SK-N-SH (cell line): ENCODE measurements around the gene ZCCHC7. TPM values are rescaled to one million over a fixed set of nuclear protein-coding genes. Genes with fewer than 3 reads are reported as not detected.

Source experiments
- CTCF ChIA-PET: fragments of 300-600, 350-600 bp; formaldehyde crosslinking; extraction: SDS; loops from one replicate; lab custom pipeline; 2021; lab: Yijun Ruan, JAX
- POLR2A ChIA-PET: fragments of 350-600 bp; sonication (Branson Sonifier 250); formaldehyde crosslinking; extraction: SDS; loops from one replicate; lab custom pipeline; 2020; ENCODE audit warnings: antibody characterized with exemption, inconsistent platforms; lab: Yijun Ruan, JAX
- DNase-seq: peaks from one replicate; pipeline ENCODE4 v3.0.0; 2012
- H2AFZ ChIP-seq: fragments of 200-600 bp; sonication (generic); 2 replicates; pipeline ENCODE4 v1.8.1; 2016; ENCODE audit warnings: antibody characterized with exemption, mild to moderate bottlenecking, low read depth
- H3F3A ChIP-seq: fragments of 200-600 bp; sonication (generic); replicated peaks from 2 replicates; pipeline ENCODE3; 2016; ENCODE audit warnings: antibody characterized with exemption, mild to moderate bottlenecking; ENCODE audit not compliant: insufficient read depth
- H3K27ac ChIP-seq, 2 experiments: fragments of 200-500 bp in 1 of 2; fragments of 200-600 bp in 1 of 2; sonication (Bioruptor generic) in 1 of 2; sonication (generic), shearing (Covaris generic) in 1 of 2; 2 replicates each; pipeline versions ENCODE4 v1.5.1 to v1.6.1; 2014 to 2016; ENCODE audit warnings: low read depth in 2 of 2, inconsistent platforms in 1 of 2, low read length in 1 of 2, mild to moderate bottlenecking in 1 of 2, mixed read lengths in 1 of 2
- H3K27me3 ChIP-seq: fragments of 200-600 bp; sonication (generic), shearing (Covaris generic); 2 replicates; pipeline ENCODE4 v1.6.1; 2016; ENCODE audit warnings: mixed run types; ENCODE audit not compliant: insufficient read depth
- H3K36me3 ChIP-seq, 2 experiments: fragments of 200-500 bp in 1 of 2; fragments of 200-600 bp in 1 of 2; sonication (Bioruptor generic) in 1 of 2; sonication (generic) in 1 of 2; replicated peaks in 1 of 2; 2 replicates each; pipeline versions ENCODE3 to v1.5.1; 2014 to 2016; ENCODE audit warnings: low read length in 1 of 2, mild to moderate bottlenecking in 1 of 2; ENCODE audit not compliant: insufficient read depth in 2 of 2, control insufficient read depth in 1 of 2
- H3K4me1 ChIP-seq, 2 experiments: fragments of 200-500 bp in 1 of 2; fragments of 200-600 bp in 1 of 2; sonication (Bioruptor generic) in 1 of 2; sonication (generic), shearing (Covaris generic) in 1 of 2; 2 replicates each; pipeline versions ENCODE4 v1.5.1 to v1.6.1; 2014 to 2016; ENCODE audit warnings: low read depth in 1 of 2, low read length in 1 of 2, mixed run types in 1 of 2; ENCODE audit not compliant: insufficient read depth in 2 of 2, control insufficient read depth in 1 of 2
- H3K4me2 ChIP-seq: fragments of 200-600 bp; sonication (generic), shearing (Covaris generic); 2 replicates; pipeline ENCODE4 v1.6.1; 2017; ENCODE audit warnings: mixed run types
- H3K4me3 ChIP-seq, 2 experiments: fragments of 200-500 bp in 1 of 2; fragments of 200-600 bp in 1 of 2; sonication (Bioruptor generic) in 1 of 2; sonication (generic), shearing (Covaris generic) in 1 of 2; 2 replicates each; pipeline versions ENCODE4 v1.5.1 to v1.8.1; 2014 to 2016; ENCODE audit warnings: low read depth in 2 of 2, inconsistent platforms in 1 of 2, low read length in 1 of 2, mild to moderate bottlenecking in 1 of 2, mixed read lengths in 1 of 2, moderate library complexity in 1 of 2
- H3K79me2 ChIP-seq: fragments of 200-600 bp; sonication (generic); 2 replicates; pipeline ENCODE4 v1.8.1; 2017; ENCODE audit warnings: mild to moderate bottlenecking; ENCODE audit not compliant: insufficient read depth
- H3K9ac ChIP-seq: fragments of 200-600 bp; sonication (generic); 2 replicates; pipeline ENCODE4 v1.6.1; 2017; ENCODE audit warnings: mixed run types
- H3K9me2 ChIP-seq: fragments of 200-600 bp; sonication (generic); 2 replicates; pipeline ENCODE4 v1.6.1; 2017; ENCODE audit warnings: mixed run types
- H3K9me3 ChIP-seq: fragments of 200-600 bp; sonication (generic); 2 replicates; pipeline ENCODE4 v1.6.1; 2017; ENCODE audit warnings: mixed run types, mild to moderate bottlenecking, moderate library complexity
- H4K20me1 ChIP-seq: fragments of 200-600 bp; sonication (generic); 2 replicates; pipeline ENCODE4 v1.6.1; 2017; ENCODE audit warnings: mild to moderate bottlenecking, mixed run types; ENCODE audit not compliant: insufficient read depth
- CHD2 ChIP-seq: fragments of 150-350 bp; IDR thresholded peaks from 2 replicates; pipeline ENCODE4 v1.6.1; 2018; ENCODE audit warnings: low read length; ENCODE audit not compliant: partially characterized antibody
- ELF1 ChIP-seq: IDR thresholded peaks from 2 replicates; pipeline ENCODE4 v1.4.0; 2012
- EP300 ChIP-seq, 2 experiments: IDR thresholded peaks; 2 replicates each; pipeline versions ENCODE4 v1.4.0 to v1.6.1; 2012; ENCODE audit warnings: borderline replicate concordance in 1 of 2, low read depth in 1 of 2, low read length in 1 of 2
- FOSL2 ChIP-seq: IDR thresholded peaks from 2 replicates; pipeline ENCODE4 v1.4.0; 2012; ENCODE audit warnings: low read depth, mild to moderate bottlenecking, moderate library complexity, borderline replicate concordance
- FOXJ3 ChIP-seq: sonication (generic); formaldehyde crosslinking; IDR thresholded peaks from 2 replicates; pipeline ENCODE4 v1.5.1; 2020; ENCODE audit warnings: mild to moderate bottlenecking, missing genetic modification reagents
- GABPA ChIP-seq: IDR thresholded peaks from 2 replicates; pipeline ENCODE4 v1.4.0; 2012; ENCODE audit warnings: low read depth, mild to moderate bottlenecking
- GATA2 ChIP-seq: sonication (generic); formaldehyde crosslinking; IDR thresholded peaks from 2 replicates; pipeline ENCODE4 v1.5.0; 2020; ENCODE audit warnings: mild to moderate bottlenecking, missing genetic modification reagents
- JUND ChIP-seq: IDR thresholded peaks from 2 replicates; pipeline ENCODE4 v1.4.0; 2012
- MEF2A ChIP-seq: IDR thresholded peaks from 2 replicates; pipeline ENCODE4 v1.4.0; 2012; ENCODE audit warnings: low read depth, borderline replicate concordance
- MXI1 ChIP-seq: IDR thresholded peaks from 2 replicates; pipeline ENCODE4 v1.6.1; 2012; ENCODE audit warnings: mild to moderate bottlenecking, low read depth, low read length, improper control_type of control experiment
- NFIC ChIP-seq: IDR thresholded peaks from 2 replicates; pipeline ENCODE4 v1.4.0; 2012; ENCODE audit warnings: borderline replicate concordance
- PBX3 ChIP-seq: IDR thresholded peaks from 2 replicates; pipeline ENCODE4; 2012
- POLR2AphosphoS5 ChIP-seq: IDR thresholded peaks from 2 replicates; pipeline ENCODE4 v1.6.1; 2012; ENCODE audit warnings: low read depth, low read length
- RAD21 ChIP-seq: IDR thresholded peaks from 2 replicates; pipeline ENCODE4 v1.6.1; 2012; ENCODE audit warnings: mild to moderate bottlenecking, low read length
- RCOR1 ChIP-seq: fragments of 150-350 bp; IDR thresholded peaks from 2 replicates; pipeline ENCODE4 v1.6.1; 2017; ENCODE audit warnings: antibody characterized with exemption, low read length
- RXRA ChIP-seq: IDR thresholded peaks from 2 replicates; pipeline ENCODE4 v1.4.0; 2012; ENCODE audit warnings: low read depth, mild to moderate bottlenecking, borderline replicate concordance
- SMC3 ChIP-seq: IDR thresholded peaks from 2 replicates; pipeline ENCODE4 v1.6.1; 2012; ENCODE audit warnings: low read depth, low read length, improper control_type of control experiment
- TAF1 ChIP-seq: IDR thresholded peaks from 2 replicates; pipeline ENCODE4 v1.6.1; 2012; ENCODE audit warnings: low read depth, mild to moderate bottlenecking, low read length, moderate library complexity, borderline replicate concordance
- TCF12 ChIP-seq: IDR thresholded peaks from 2 replicates; pipeline ENCODE4 v1.4.0; 2012
- TEAD4 ChIP-seq: IDR thresholded peaks from 2 replicates; pipeline ENCODE4 v1.4.0; 2012; ENCODE audit warnings: mild to moderate bottlenecking, borderline replicate concordance; ENCODE audit not compliant: insufficient read depth
- YY1 ChIP-seq: IDR thresholded peaks from 2 replicates; pipeline ENCODE4 v1.4.0; 2012; ENCODE audit warnings: low read depth, mild to moderate bottlenecking
- WGBS: methylation state at CpG from one replicate; pipeline ENCODE4 v1.1.6; 2017; ENCODE audit warnings: low lambda C conversion rate; 5-methylcytosine and 5-hydroxymethylcytosine counted together
- polyA plus RNA-seq, 3 experiments: library from polyadenylated mRNA; depleted of rRNA; stranded (reverse); fragments of >200 nt; gene quantifications; 2 replicates each; pipeline ENCODE4 v1.2.3, GENCODE V29; 2012
- TF ChIP-seq, protein P1 (sequence below): fragments of 200-600 bp; sonication (generic); IDR thresholded peaks from 2 replicates; pipeline ENCODE4 v1.6.1; 2017; ENCODE audit warnings: antibody characterized with exemption, mild to moderate bottlenecking, moderate library complexity
- TF ChIP-seq, protein P2 (sequence below): fragments of 150-350 bp; IDR thresholded peaks from 2 replicates; pipeline ENCODE4 v1.6.1; 2017; ENCODE audit warnings: antibody characterized with exemption, low read length, low read depth, borderline replicate concordance
- TF ChIP-seq, protein P3 (sequence below): IDR thresholded peaks from 2 replicates; pipeline ENCODE4 v1.4.0; 2012; ENCODE audit warnings: low read depth

ZCCHC7 gene
- polyA plus RNA-seq, 1 of the 3 experiments (the other 2 are of a cell fraction) = 12.6 TPM

DNA sequence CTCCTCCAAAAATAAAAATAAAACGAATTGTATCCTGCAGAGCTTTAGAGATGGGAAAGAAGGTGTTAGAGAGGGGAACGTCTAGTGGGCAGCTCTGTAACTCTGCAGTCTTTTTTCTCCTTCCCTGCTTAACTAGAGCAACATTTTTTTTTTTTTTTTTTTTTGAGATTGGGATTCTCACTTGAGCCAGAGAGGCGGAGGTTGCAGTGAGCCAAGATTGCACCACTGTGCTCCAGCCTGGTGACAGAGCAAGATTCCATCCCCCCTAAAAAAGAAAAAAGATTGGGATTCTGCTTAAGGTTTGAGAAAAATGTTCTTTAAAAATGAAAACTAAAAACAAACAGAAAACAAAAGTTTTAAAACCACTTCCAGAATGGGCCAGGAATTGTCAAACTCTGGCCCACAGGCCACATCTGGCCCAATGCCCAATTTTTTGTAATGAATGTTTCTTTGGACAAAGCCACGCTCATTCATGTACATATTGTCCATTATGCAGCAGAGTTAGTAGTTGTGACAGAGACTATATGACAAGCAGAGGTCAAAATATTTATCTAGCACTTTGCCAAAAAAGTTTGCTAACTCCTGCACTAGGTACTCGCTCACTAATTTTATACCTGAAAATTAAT lies 98.5 kb downstream of the ZCCHC7 start:
- DNase-seq = no peak
- peaks cover 31% of the 10 kb centered on the region for H3K79me2 ChIP-seq
- no peaks in the 10 kb centered on the region for H4K20me1 ChIP-seq
- no peak overlapping the region for H3K9ac ChIP-seq
- no peaks in the 10 kb centered on the region for H3K9me3 ChIP-seq
- no peaks in the 10 kb centered on the region for H3K27me3 ChIP-seq
- no peaks in the 10 kb centered on the region for H3K9me2 ChIP-seq
- H3F3A ChIP-seq = no peaks in the 10 kb centered on the region
- H3K4me2 ChIP-seq = no peak overlapping the region
- POLR2A ChIA-PET = no interaction called here
- 97% methylated on average over 5 of the region's 5 CpGs for WGBS
- H3K4me1 ChIP-seq = peaks cover 3 to 11% of the 10 kb centered on the region in 2 experiments; a peak in 2 of 4 replicates
- H3K27ac ChIP-seq = no peak overlapping the region
- no peak overlapping the region for H3K4me3 ChIP-seq
- no peaks in the 10 kb centered on the region for H3K36me3 ChIP-seq
- CTCF ChIA-PET = no interaction called here
- TF ChIP-seq MEF2A = no peak
- TF ChIP-seq JUND = no peak
- TF ChIP-seq TAF1 = no peak
- TF ChIP-seq SMC3 = no peak
- no peak for TF ChIP-seq PBX3
- TF ChIP-seq TEAD4 = no peak
- no peak for TF ChIP-seq POLR2AphosphoS5
- TF ChIP-seq FOXJ3 = no peak
- TF ChIP-seq MXI1 = no peak
- no peak for TF ChIP-seq NFIC
- no peak for TF ChIP-seq FOSL2
- no peak overlapping the region for H2AFZ ChIP-seq

GRCh38 chr9:37220971-37221370 lies 100.6 kb downstream of the ZCCHC7 start:
- DNase-seq = no peak
- ChIA-PET POLR2A (no interaction called here), CTCF (interaction anchor here (1.0 to 1.1 kb wide), 2 partner anchors 19 to 30 kb away, joined by 3 read pairs; no protein-coding TSS in a partner anchor)
- Histone ChIP-seq H3K4me3 (no peak overlapping the region), H3K27me3 (no peaks in the 10 kb centered on the region), H3F3A (no peaks in the 10 kb centered on the region), H3K27ac (no peak overlapping the region), H2AFZ (no peak overlapping the region), H3K36me3 (no peaks in the 10 kb centered on the region), H3K9me2 (no peaks in the 10 kb centered on the region), H3K9ac (no peak overlapping the region), H3K4me1 (no peaks in the 10 kb centered on the region; a peak in 2 of 4 replicates), H3K79me2 (peaks cover 26% of the 10 kb centered on the region), H3K9me3 (no peaks in the 10 kb centered on the region), H4K20me1 (no peaks in the 10 kb centered on the region), H3K4me2 (no peak overlapping the region)
- 90% methylated on average over 4 of the region's 4 CpGs for WGBS
- TF ChIP-seq GABPA (no peak), RCOR1 (no peak), ELF1 (no peak), JUND (no peak), TCF12 (no peak), EP300 (IDR thresholded peaks at IDR 0.05; ENCODE audit: borderline replicate concordance in 1 of 2, low read depth in 1 of 2, low read length in 1 of 2) (no peak), CHD2 (no peak), GATA2 (CRISPR knock-in tag) (no peak), RAD21 (no peak), MEF2A (no peak), MXI1 (no peak), TEAD4 (no peak), YY1 (no peak), RXRA (no peak)
- TF ChIP-seq, protein P1, sequence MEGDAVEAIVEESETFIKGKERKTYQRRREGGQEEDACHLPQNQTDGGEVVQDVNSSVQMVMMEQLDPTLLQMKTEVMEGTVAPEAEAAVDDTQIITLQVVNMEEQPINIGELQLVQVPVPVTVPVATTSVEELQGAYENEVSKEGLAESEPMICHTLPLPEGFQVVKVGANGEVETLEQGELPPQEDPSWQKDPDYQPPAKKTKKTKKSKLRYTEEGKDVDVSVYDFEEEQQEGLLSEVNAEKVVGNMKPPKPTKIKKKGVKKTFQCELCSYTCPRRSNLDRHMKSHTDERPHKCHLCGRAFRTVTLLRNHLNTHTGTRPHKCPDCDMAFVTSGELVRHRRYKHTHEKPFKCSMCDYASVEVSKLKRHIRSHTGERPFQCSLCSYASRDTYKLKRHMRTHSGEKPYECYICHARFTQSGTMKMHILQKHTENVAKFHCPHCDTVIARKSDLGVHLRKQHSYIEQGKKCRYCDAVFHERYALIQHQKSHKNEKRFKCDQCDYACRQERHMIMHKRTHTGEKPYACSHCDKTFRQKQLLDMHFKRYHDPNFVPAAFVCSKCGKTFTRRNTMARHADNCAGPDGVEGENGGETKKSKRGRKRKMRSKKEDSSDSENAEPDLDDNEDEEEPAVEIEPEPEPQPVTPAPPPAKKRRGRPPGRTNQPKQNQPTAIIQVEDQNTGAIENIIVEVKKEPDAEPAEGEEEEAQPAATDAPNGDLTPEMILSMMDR = no peak
- TF ChIP-seq, protein P2, sequence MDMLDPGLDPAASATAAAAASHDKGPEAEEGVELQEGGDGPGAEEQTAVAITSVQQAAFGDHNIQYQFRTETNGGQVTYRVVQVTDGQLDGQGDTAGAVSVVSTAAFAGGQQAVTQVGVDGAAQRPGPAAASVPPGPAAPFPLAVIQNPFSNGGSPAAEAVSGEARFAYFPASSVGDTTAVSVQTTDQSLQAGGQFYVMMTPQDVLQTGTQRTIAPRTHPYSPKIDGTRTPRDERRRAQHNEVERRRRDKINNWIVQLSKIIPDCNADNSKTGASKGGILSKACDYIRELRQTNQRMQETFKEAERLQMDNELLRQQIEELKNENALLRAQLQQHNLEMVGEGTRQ = no peak
- TF ChIP-seq, protein P3, sequence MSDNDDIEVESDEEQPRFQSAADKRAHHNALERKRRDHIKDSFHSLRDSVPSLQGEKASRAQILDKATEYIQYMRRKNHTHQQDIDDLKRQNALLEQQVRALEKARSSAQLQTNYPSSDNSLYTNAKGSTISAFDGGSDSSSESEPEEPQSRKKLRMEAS = no peak
